Measurements from ENCODE around the gene SRP68. TPM values are rescaled to one million over a fixed set of nuclear protein-coding genes. Genes with fewer than 3 reads are reported as not detected.
A peak's percentile ranks its signal among the peaks of the same experiment; 100 is the strongest.

The SRP68 gene
- total RNA-seq, 1 donor from 2014 or later = 22.4 TPM

Small RNAs within 50 kb of the gene (small RNA-seq; reads per million reads assigned to genes)
- gene MIR6868 (ENCODE audit: low replicate concordance) = 1.3 reads per million, percentile 80 among the genes with 10 or more reads in this experiment

Other genes starting within 250 kb of the SRP68 start
- 1.2 TPM for gene UNC13D, start 228.1 kb downstream of the SRP68 start, total RNA-seq
- 38.1 TPM for gene WBP2, start 217.2 kb downstream of the SRP68 start, total RNA-seq
- gene TRIM47, start 193.9 kb downstream of the SRP68 start, total RNA-seq = 11.1 TPM
- gene TRIM65, start 175.6 kb downstream of the SRP68 start, total RNA-seq = 6.1 TPM
- gene MRPL38, start 167.6 kb downstream of the SRP68 start, total RNA-seq = 23.1 TPM
- 9.3 TPM for gene FBF1, start 131.5 kb downstream of the SRP68 start, total RNA-seq
- 57.8 TPM for gene ACOX1, start 93.4 kb downstream of the SRP68 start, total RNA-seq
- gene TEN1, start 93.3 kb downstream of the SRP68 start, total RNA-seq = 6.1 TPM
- gene CDK3, start 71.7 kb downstream of the SRP68 start, total RNA-seq = 3.0 TPM
- gene EVPL, start 45.2 kb downstream of the SRP68 start, total RNA-seq = under 0.01 TPM
- gene GALR2, start 2.3 kb upstream of the SRP68 start, total RNA-seq = not detected
- gene ZACN, start 6.7 kb upstream of the SRP68 start, total RNA-seq = not detected
- gene EXOC7, start 31.3 kb upstream of the SRP68 start, total RNA-seq = 86.8 TPM
- gene FOXJ1, start 68.7 kb upstream of the SRP68 start, total RNA-seq = 4.2 TPM
- 23.1 TPM for gene RNF157, start 168.0 kb upstream of the SRP68 start, total RNA-seq
- 4.4 TPM for gene UBALD2, start 192.8 kb upstream of the SRP68 start, total RNA-seq
- gene QRICH2, start 235.8 kb upstream of the SRP68 start, total RNA-seq = 5.2 TPM

Measured in temporal lobe (tissue), 2 donors.